ENCODE measurements around the gene SCAPER.
"Not testable (repeated sequence)": the region's sequence is repeated elsewhere in the genome, so short reads cannot be mapped to it uniquely, and the experiment has no call there.

SCAPER gene

DNA sequence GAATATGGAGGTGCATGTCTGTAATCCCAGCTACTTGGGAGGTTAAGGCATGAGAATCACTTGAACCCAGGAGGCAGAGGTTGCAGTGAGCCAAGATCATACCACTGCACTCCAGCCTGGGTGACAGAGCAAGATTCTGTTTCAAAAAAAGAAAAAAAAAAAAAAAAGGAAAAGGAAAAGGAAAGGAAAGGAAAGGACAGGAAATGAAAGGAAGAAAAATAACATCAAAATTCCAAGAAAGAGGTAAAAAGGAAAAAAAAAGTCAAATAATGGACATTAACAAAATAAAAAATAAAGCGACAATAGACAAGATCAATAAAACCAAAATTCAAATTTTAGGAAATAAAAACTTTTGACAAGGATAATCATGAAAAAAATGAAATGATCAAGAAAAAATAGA is 212.6 kb downstream of the SCAPER start:
- not testable (repeated sequence) for H2BK15ac ChIP-seq (replicated peaks; ENCODE audit: low read depth); H3K4me3 ChIP-seq (ENCODE audit: low read length); H3K27me3 ChIP-seq (ENCODE audit: insufficient read depth, low read length, poor library complexity); H3K23ac ChIP-seq (ENCODE audit: low read length); H3K79me1 ChIP-seq (ENCODE audit: low read length); H4K5ac ChIP-seq (ENCODE audit: low read length); DNase-seq; H3K18ac ChIP-seq (ENCODE audit: low read length); H3K56ac ChIP-seq (ENCODE audit: low read length); H2AK5ac ChIP-seq (ENCODE audit: low read length); H3K4ac ChIP-seq (ENCODE audit: low read depth, low read length); H2BK5ac ChIP-seq (ENCODE audit: low read length); H3K27ac ChIP-seq (ENCODE audit: low read depth, low read length); H4K8ac ChIP-seq (ENCODE audit: low read depth, low read length); H3K4me2 ChIP-seq (ENCODE audit: low read length); H3K9ac ChIP-seq (ENCODE audit: low read length); H3K79me2 ChIP-seq (ENCODE audit: control insufficient read depth, insufficient read depth, low read length); H3K4me1 ChIP-seq (ENCODE audit: control insufficient read depth, low read depth, low read length); H2BK120ac ChIP-seq (ENCODE audit: low read depth, low read length); H3K36me3 ChIP-seq (ENCODE audit: control insufficient read depth, insufficient read depth, low read length)
- no CpG with 5 or more reads among the region's 1 CpG for WGBS (ENCODE audit: extremely low coverage, insufficient coverage, low lambda C conversion rate)

DNA sequence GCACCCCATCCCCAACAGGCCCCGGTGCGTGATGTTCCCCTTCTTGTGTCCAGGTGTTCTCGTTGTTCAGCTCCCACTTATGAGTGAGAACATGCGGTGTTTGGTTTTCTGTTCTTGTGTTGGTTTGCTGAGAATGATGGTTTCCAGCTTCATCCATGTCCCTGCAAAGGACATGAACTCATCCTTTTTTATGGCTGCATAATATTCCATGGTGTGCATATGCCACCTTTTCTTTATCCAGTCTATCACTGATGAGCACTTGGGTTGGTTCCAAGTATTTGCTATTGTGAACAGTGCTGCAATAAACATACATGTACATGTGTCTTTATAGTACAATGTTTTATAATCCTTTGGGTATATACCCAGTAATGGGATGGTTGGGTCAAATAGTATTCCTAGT is 217.5 kb downstream of the SCAPER start:
- not testable (repeated sequence) for H4K5ac ChIP-seq (ENCODE audit: low read length); H3K9ac ChIP-seq (ENCODE audit: low read length); H2BK5ac ChIP-seq (ENCODE audit: low read length); H2AK5ac ChIP-seq (ENCODE audit: low read length); H3K4me1 ChIP-seq (ENCODE audit: control insufficient read depth, low read depth, low read length); H3K4ac ChIP-seq (ENCODE audit: low read depth, low read length); H2BK15ac ChIP-seq (replicated peaks; ENCODE audit: low read depth); H3K27me3 ChIP-seq (ENCODE audit: insufficient read depth, low read length, poor library complexity); H3K23ac ChIP-seq (ENCODE audit: low read length); H3K36me3 ChIP-seq (ENCODE audit: control insufficient read depth, insufficient read depth, low read length); H3K18ac ChIP-seq (ENCODE audit: low read length); DNase-seq; H3K79me1 ChIP-seq (ENCODE audit: low read length); H3K56ac ChIP-seq (ENCODE audit: low read length); H2BK120ac ChIP-seq (ENCODE audit: low read depth, low read length); H3K27ac ChIP-seq (ENCODE audit: low read depth, low read length); H4K8ac ChIP-seq (ENCODE audit: low read depth, low read length); H3K79me2 ChIP-seq (ENCODE audit: control insufficient read depth, insufficient read depth, low read length); H3K4me2 ChIP-seq (ENCODE audit: low read length); H3K4me3 ChIP-seq (ENCODE audit: low read length)
- no CpG with 5 or more reads among the region's 4 CpGs for WGBS (ENCODE audit: extremely low coverage, insufficient coverage, low lambda C conversion rate)

DNA sequence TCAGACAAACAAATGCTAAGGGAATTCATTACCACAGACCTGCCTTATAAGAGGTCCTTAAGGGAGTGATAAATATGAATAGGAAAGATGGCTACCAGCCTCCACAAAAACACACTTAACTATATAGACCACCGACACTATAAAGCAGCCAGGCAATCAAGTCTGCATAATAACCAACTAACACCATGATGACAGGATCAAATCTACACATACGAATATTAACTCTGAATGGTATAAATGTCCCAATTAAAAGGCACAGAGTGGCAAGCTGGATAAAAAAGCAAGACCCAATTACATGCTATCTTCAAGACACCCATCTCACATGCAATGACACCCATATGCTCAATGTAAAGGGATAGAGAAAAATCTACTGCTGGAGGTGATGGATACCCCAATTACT is 221.1 kb downstream of the SCAPER start:
- H3K4me2 ChIP-seq (ENCODE audit: low read length): no peak overlapping the region
- no peak overlapping the region for H2BK120ac ChIP-seq (ENCODE audit: low read depth, low read length)
- no CpG with 5 or more reads among the region's 2 CpGs for WGBS (ENCODE audit: extremely low coverage, insufficient coverage, low lambda C conversion rate)
- no peaks in the 10 kb centered on the region for H3K79me2 ChIP-seq (ENCODE audit: control insufficient read depth, insufficient read depth, low read length)
- no peak overlapping the region for H3K18ac ChIP-seq (ENCODE audit: low read length)
- H4K8ac ChIP-seq (ENCODE audit: low read depth, low read length): no peak overlapping the region
- H3K36me3 ChIP-seq (ENCODE audit: control insufficient read depth, insufficient read depth, low read length): no peaks in the 10 kb centered on the region
- H3K9ac ChIP-seq (ENCODE audit: low read length): no peak overlapping the region
- no peak overlapping the region for H3K27ac ChIP-seq (ENCODE audit: low read depth, low read length)
- no peak overlapping the region for H3K4me3 ChIP-seq (ENCODE audit: low read length)
- H2BK15ac ChIP-seq (replicated peaks; ENCODE audit: low read depth): no peak overlapping the region
- no peak overlapping the region for H2BK5ac ChIP-seq (ENCODE audit: low read length)
- DNase-seq: no peak
- no peak overlapping the region for H3K4ac ChIP-seq (ENCODE audit: low read depth, low read length)
- no peak overlapping the region for H2AK5ac ChIP-seq (ENCODE audit: low read length)
- no peaks in the 10 kb centered on the region for H3K27me3 ChIP-seq (ENCODE audit: insufficient read depth, low read length, poor library complexity)
- H3K79me1 ChIP-seq (ENCODE audit: low read length): no peaks in the 10 kb centered on the region
- H3K56ac ChIP-seq (ENCODE audit: low read length): no peak overlapping the region
- H4K5ac ChIP-seq (ENCODE audit: low read length): no peak overlapping the region
- no peak overlapping the region for H3K23ac ChIP-seq (ENCODE audit: low read length)
- H3K4me1 ChIP-seq (ENCODE audit: control insufficient read depth, low read depth, low read length): no peaks in the 10 kb centered on the region

DNA sequence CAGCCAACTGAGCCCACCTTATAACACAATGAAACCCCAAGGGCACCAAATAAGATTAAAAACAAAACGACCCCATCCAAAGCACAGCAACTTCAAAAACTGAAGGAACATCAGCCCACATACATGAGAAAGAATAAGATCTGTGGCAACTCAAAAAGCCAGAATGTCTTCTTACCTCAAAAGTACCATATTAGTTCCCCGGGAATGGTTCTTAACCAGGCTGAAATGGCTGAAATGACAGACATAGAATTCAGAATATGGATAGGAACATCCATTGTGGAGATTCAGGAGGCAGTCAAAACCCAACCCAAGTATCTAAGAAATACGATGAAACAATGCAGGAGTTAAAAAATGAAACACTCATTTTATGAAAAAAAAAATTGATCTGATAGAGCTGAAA is 222.3 kb downstream of the SCAPER start:
- H3K4ac ChIP-seq (ENCODE audit: low read depth, low read length): no peak overlapping the region
- no peak overlapping the region for H3K56ac ChIP-seq (ENCODE audit: low read length)
- no peak overlapping the region for H3K4me2 ChIP-seq (ENCODE audit: low read length)
- no peak overlapping the region for H2BK5ac ChIP-seq (ENCODE audit: low read length)
- H4K8ac ChIP-seq (ENCODE audit: low read depth, low read length): no peak overlapping the region
- H3K36me3 ChIP-seq (ENCODE audit: control insufficient read depth, insufficient read depth, low read length): no peaks in the 10 kb centered on the region
- no peak overlapping the region for H3K9ac ChIP-seq (ENCODE audit: low read length)
- no peak overlapping the region for H2BK120ac ChIP-seq (ENCODE audit: low read depth, low read length)
- H3K27ac ChIP-seq (ENCODE audit: low read depth, low read length): no peak overlapping the region
- no peak overlapping the region for H3K18ac ChIP-seq (ENCODE audit: low read length)
- no peaks in the 10 kb centered on the region for H3K27me3 ChIP-seq (ENCODE audit: insufficient read depth, low read length, poor library complexity)
- H3K23ac ChIP-seq (ENCODE audit: low read length): no peak overlapping the region
- WGBS (ENCODE audit: extremely low coverage, insufficient coverage, low lambda C conversion rate): no CpG with 5 or more reads among the region's 3 CpGs
- H3K4me3 ChIP-seq (ENCODE audit: low read length): no peak overlapping the region
- H3K79me1 ChIP-seq (ENCODE audit: low read length): no peaks in the 10 kb centered on the region
- no peak overlapping the region for H2AK5ac ChIP-seq (ENCODE audit: low read length)
- H2BK15ac ChIP-seq (replicated peaks; ENCODE audit: low read depth): no peak overlapping the region
- no peak overlapping the region for H4K5ac ChIP-seq (ENCODE audit: low read length)
- DNase-seq: no peak
- H3K79me2 ChIP-seq (ENCODE audit: control insufficient read depth, insufficient read depth, low read length): no peaks in the 10 kb centered on the region
- H3K4me1 ChIP-seq (ENCODE audit: control insufficient read depth, low read depth, low read length): no peaks in the 10 kb centered on the region

DNA sequence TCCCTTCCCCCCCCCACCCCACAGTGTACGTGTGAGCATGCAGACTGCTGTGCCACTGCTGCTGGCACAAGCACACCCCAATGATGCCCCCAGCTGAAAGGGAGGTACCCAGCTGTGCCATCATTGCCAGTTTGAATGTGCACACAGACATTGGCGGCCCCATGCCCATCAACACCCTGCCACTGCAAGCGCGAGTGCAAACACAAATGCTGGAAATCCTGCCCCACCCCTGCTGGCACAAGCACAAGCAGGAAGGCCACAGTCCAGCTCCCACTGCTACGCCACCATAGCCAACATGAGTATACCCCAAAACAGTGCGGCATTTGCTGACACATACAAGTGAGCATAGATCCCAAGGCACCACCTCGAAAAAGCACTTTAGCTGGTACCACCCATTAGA is 222.9 kb downstream of the SCAPER start:
- no CpG with 5 or more reads among the region's 7 CpGs for WGBS (ENCODE audit: extremely low coverage, insufficient coverage, low lambda C conversion rate)
- H3K4ac ChIP-seq (ENCODE audit: low read depth, low read length): no peak overlapping the region
- H4K8ac ChIP-seq (ENCODE audit: low read depth, low read length): no peak overlapping the region
- no peak for DNase-seq
- no peak overlapping the region for H2BK15ac ChIP-seq (replicated peaks; ENCODE audit: low read depth)
- no peak overlapping the region for H3K23ac ChIP-seq (ENCODE audit: low read length)
- H2AK5ac ChIP-seq (ENCODE audit: low read length): no peak overlapping the region
- H4K5ac ChIP-seq (ENCODE audit: low read length): no peak overlapping the region
- no peaks in the 10 kb centered on the region for H3K4me1 ChIP-seq (ENCODE audit: control insufficient read depth, low read depth, low read length)
- H3K27me3 ChIP-seq (ENCODE audit: insufficient read depth, low read length, poor library complexity): no peaks in the 10 kb centered on the region
- no peak overlapping the region for H3K56ac ChIP-seq (ENCODE audit: low read length)
- H3K36me3 ChIP-seq (ENCODE audit: control insufficient read depth, insufficient read depth, low read length): no peaks in the 10 kb centered on the region
- H3K18ac ChIP-seq (ENCODE audit: low read length): no peak overlapping the region
- H2BK5ac ChIP-seq (ENCODE audit: low read length): no peak overlapping the region
- H3K4me2 ChIP-seq (ENCODE audit: low read length): no peak overlapping the region
- H3K4me3 ChIP-seq (ENCODE audit: low read length): no peak overlapping the region
- no peaks in the 10 kb centered on the region for H3K79me1 ChIP-seq (ENCODE audit: low read length)
- H3K27ac ChIP-seq (ENCODE audit: low read depth, low read length): no peak overlapping the region
- no peaks in the 10 kb centered on the region for H3K79me2 ChIP-seq (ENCODE audit: control insufficient read depth, insufficient read depth, low read length)
- no peak overlapping the region for H2BK120ac ChIP-seq (ENCODE audit: low read depth, low read length)
- H3K9ac ChIP-seq (ENCODE audit: low read length): no peak overlapping the region

DNA sequence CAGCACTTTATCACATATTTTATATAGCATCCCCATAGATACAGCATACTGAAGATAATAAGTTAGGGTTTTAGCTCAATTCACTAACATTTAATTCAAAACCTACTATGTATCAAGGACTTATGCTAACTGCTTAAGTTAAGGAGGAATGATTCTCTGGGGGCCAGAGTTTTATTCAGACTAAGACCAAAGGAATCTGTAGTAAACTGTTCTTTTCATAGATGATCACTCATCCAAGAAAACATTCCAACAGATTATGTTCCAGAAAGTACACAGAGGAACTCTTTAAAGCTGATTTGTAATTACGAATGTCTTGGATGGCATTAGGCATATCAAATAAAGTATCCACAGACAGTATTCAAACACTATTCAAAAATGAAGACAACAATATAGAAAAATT is 226.4 kb downstream of the SCAPER start:
- no CpG with 5 or more reads among the region's 1 CpG for WGBS (ENCODE audit: extremely low coverage, insufficient coverage, low lambda C conversion rate)
- H3K4ac ChIP-seq (ENCODE audit: low read depth, low read length): no peak overlapping the region
- H3K18ac ChIP-seq (ENCODE audit: low read length): no peak overlapping the region
- H3K9ac ChIP-seq (ENCODE audit: low read length): no peak overlapping the region
- H2BK5ac ChIP-seq (ENCODE audit: low read length): no peak overlapping the region
- H2BK15ac ChIP-seq (replicated peaks; ENCODE audit: low read depth): no peak overlapping the region
- no peak overlapping the region for H2AK5ac ChIP-seq (ENCODE audit: low read length)
- H3K27me3 ChIP-seq (ENCODE audit: insufficient read depth, low read length, poor library complexity): no peaks in the 10 kb centered on the region
- no peaks in the 10 kb centered on the region for H3K4me1 ChIP-seq (ENCODE audit: control insufficient read depth, low read depth, low read length)
- no peak overlapping the region for H3K4me2 ChIP-seq (ENCODE audit: low read length)
- H4K5ac ChIP-seq (ENCODE audit: low read length): no peak overlapping the region
- H3K79me1 ChIP-seq (ENCODE audit: low read length): no peaks in the 10 kb centered on the region
- no peak overlapping the region for H4K8ac ChIP-seq (ENCODE audit: low read depth, low read length)
- no peak overlapping the region for H2BK120ac ChIP-seq (ENCODE audit: low read depth, low read length)
- H3K27ac ChIP-seq (ENCODE audit: low read depth, low read length): no peak overlapping the region
- no peak for DNase-seq
- no peak overlapping the region for H3K4me3 ChIP-seq (ENCODE audit: low read length)
- no peaks in the 10 kb centered on the region for H3K36me3 ChIP-seq (ENCODE audit: control insufficient read depth, insufficient read depth, low read length)
- H3K79me2 ChIP-seq (ENCODE audit: control insufficient read depth, insufficient read depth, low read length): no peaks in the 10 kb centered on the region
- no peak overlapping the region for H3K56ac ChIP-seq (ENCODE audit: low read length)
- no peak overlapping the region for H3K23ac ChIP-seq (ENCODE audit: low read length)

Measured in mesendoderm (in vitro differentiated cells).